ENCODE measurements around the gene LLGL2. TPM values are rescaled to one million over a fixed set of nuclear protein-coding genes. Genes with fewer than 3 reads are reported as not detected.

The LLGL2 gene
- total RNA-seq, 1 donor from 2014 or later, result 34.4 TPM

GRCh38 chr17:75525806-75526554 is 483 bp downstream of the LLGL2 start:
- Mint-ChIP-seq H3K4me3 (ENCODE audit: unreplicated experiment) (peak overlapping the region; percentile 90), H3K9me3 (ENCODE audit: unreplicated experiment) (no peaks in the 10 kb centered on the region), H3K27ac (ENCODE audit: unreplicated experiment) (no peak overlapping the region), H3K36me3 (ENCODE audit: low read depth, unreplicated experiment) (peaks cover 5% of the 10 kb centered on the region), H3K27me3 (ENCODE audit: unreplicated experiment) (peaks cover 2% of the 10 kb centered on the region), H3K4me1 (ENCODE audit: unreplicated experiment) (peaks cover 8% of the 10 kb centered on the region)
- no peak for DNase-seq (ENCODE audit: low spot score)
- TF ChIP-seq, protein P1, sequence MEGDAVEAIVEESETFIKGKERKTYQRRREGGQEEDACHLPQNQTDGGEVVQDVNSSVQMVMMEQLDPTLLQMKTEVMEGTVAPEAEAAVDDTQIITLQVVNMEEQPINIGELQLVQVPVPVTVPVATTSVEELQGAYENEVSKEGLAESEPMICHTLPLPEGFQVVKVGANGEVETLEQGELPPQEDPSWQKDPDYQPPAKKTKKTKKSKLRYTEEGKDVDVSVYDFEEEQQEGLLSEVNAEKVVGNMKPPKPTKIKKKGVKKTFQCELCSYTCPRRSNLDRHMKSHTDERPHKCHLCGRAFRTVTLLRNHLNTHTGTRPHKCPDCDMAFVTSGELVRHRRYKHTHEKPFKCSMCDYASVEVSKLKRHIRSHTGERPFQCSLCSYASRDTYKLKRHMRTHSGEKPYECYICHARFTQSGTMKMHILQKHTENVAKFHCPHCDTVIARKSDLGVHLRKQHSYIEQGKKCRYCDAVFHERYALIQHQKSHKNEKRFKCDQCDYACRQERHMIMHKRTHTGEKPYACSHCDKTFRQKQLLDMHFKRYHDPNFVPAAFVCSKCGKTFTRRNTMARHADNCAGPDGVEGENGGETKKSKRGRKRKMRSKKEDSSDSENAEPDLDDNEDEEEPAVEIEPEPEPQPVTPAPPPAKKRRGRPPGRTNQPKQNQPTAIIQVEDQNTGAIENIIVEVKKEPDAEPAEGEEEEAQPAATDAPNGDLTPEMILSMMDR (IDR thresholded peaks at IDR 0.05; ENCODE audit: unreplicated experiment), result no peak

GRCh38 chr17:75526555-75527270 is 1.2 kb downstream of the LLGL2 start:
- no peak for DNase-seq (ENCODE audit: low spot score)
- H3K9me3 Mint-ChIP-seq (ENCODE audit: unreplicated experiment), result no peaks in the 10 kb centered on the region
- peaks cover 2% of the 10 kb centered on the region for H3K27me3 Mint-ChIP-seq (ENCODE audit: unreplicated experiment)
- peaks cover 5% of the 10 kb centered on the region for H3K36me3 Mint-ChIP-seq (ENCODE audit: low read depth, unreplicated experiment)
- no peak overlapping the region for H3K27ac Mint-ChIP-seq (ENCODE audit: unreplicated experiment)
- H3K4me1 Mint-ChIP-seq (ENCODE audit: unreplicated experiment), result peaks cover 9% of the 10 kb centered on the region
- TF ChIP-seq, protein P1 (IDR thresholded peaks at IDR 0.05; ENCODE audit: unreplicated experiment), result no peak
- H3K4me3 Mint-ChIP-seq (ENCODE audit: unreplicated experiment), result peak overlapping the region; percentile 90

DNA sequence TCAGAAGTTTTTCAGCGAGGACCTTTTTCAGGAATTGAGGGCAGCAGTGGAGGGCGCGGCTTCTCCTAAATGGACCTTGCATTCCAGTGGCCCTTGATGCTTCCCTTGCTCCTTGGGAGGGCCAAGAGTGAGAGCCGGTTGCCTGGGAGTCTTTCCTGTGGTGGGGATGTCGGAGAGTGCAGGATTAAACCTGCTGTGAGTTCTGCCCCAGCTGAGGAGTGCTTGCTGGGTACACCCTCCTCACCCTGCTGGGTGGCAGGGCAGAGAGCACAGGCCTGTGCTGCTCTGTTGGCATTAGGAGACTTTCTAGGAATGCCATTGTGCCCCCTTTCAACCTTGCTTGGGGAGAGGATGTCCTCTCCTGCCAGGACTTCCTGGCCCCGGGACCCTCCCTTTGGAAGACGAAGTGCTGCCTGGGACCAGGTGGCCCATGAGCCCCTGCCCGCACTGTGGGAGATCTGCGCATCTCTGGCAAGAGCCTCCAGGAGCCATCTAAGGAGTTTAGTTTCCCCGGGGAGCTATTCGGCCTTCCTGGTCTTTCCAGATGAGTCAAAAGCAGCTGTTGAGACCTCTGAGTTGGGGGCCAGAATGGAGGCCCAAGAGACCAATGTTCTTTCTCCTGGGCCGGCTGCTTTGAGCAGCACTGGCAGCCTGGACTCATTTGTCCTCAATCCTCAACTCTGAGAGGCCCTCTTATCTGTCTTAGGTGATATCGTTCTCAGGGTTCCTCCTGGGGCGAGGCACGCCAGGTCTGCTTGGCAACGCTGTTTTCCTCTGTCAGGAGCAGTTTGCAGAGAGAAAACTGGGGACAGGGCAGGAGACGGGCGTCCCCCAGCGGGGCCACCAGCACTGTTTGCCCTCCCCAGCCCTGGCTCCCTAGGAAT is 5.6 kb downstream of the LLGL2 start:
- Mint-ChIP-seq H3K9me3 (ENCODE audit: unreplicated experiment) (no peaks in the 10 kb centered on the region), H3K4me3 (ENCODE audit: unreplicated experiment) (no peak overlapping the region), H3K36me3 (ENCODE audit: low read depth, unreplicated experiment) (peaks cover 3% of the 10 kb centered on the region), H3K27me3 (ENCODE audit: unreplicated experiment) (no peaks in the 10 kb centered on the region), H3K4me1 (ENCODE audit: unreplicated experiment) (peaks cover 11% of the 10 kb centered on the region), H3K27ac (ENCODE audit: unreplicated experiment) (no peak overlapping the region)
- no peak for DNase-seq (ENCODE audit: low spot score)
- TF ChIP-seq, protein P1 (IDR thresholded peaks at IDR 0.05; ENCODE audit: unreplicated experiment), result no peak

DNA sequence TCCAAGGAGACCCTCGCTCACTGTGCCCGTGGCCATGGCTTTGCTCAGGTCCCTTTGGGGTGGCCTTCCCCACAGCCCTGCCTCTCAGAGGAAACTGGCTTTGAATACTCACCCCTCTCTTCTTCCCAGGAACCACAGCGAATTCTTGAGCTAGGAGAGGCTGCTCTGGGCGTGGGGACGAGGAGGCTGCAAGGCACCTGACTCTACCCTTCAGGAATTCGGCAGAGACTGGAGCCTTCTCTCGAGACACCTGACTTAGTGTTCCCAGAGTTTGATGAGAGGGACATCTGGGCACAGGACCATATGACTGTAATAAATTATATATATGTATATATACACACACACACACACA is 6.2 kb downstream of the LLGL2 start:
- TF ChIP-seq, protein P1 (IDR thresholded peaks at IDR 0.05; ENCODE audit: unreplicated experiment), result no peak
- Mint-ChIP-seq H3K9me3 (ENCODE audit: unreplicated experiment) (no peaks in the 10 kb centered on the region), H3K4me1 (ENCODE audit: unreplicated experiment) (peaks cover 8% of the 10 kb centered on the region), H3K4me3 (ENCODE audit: unreplicated experiment) (no peak overlapping the region), H3K27me3 (ENCODE audit: unreplicated experiment) (no peaks in the 10 kb centered on the region), H3K36me3 (ENCODE audit: low read depth, unreplicated experiment) (peaks cover 3% of the 10 kb centered on the region), H3K27ac (ENCODE audit: unreplicated experiment) (no peak overlapping the region)
- DNase-seq (ENCODE audit: low spot score), result no peak

Data from endothelial cell (in vitro differentiated cells).